Activated CD8-positive, alpha-beta memory T cell treated with anti-CD3 and anti-CD28 coated beads, Interleukin-2, amount 50 U/mL, for 4 hours (primary cell): ENCODE results near the gene FAM217B.

Source experiments
- DNase-seq: peaks from one replicate; pipeline ENCODE4 v3.0.0-alpha.2; 2020

Gene FAM217B

DNA sequence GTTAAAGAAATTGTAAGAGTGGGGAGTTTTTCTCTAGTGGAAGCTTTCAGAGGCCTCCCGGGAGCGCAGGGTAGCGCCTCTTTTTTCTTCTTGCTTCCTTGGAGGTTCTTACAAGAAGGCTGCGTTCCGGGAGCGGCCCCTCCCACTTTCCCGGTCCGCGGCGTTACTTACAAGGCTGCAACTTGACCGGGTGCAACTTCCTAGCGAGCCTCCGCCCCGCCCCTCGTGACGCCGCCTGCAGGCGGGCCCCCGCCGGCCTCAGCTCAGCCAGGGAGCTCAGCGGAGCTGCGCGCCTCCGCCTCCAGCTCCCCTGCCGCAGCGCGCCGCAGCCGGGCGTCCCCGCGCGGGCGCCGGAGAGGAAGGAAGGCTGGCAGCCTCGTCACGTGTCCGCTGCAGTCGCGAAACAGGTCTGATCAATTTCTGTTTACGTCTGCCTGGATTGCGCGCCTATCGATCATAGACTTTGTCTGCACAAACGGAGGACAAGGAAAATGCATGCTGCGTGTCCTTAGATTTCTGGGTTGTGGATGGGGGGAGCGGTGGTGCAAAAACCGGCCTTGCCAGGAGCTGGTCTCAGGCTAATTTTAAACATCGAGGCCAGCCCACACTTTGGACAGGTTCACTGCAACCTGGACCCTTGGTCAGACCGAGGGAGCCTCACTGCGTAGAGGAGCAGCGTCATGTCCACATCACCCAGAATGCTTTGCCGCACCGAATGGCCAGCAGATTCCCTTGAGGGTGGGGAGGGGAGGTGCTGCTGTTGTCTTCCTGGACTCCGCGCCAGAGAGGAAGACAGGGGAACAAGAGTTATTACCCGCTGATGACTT lies at the start of gene FAM217B, which contains the start of gene PPP1R3D:
TSS of gene FAM217B (plus strand) at position 261 of the 827 bp plus-strand sequence. CDS start 3,555 bp downstream, outside the sequence.
TSS of gene PPP1R3D (minus strand) at position 177 of the 827 bp plus-strand sequence. CDS start 374 bp downstream, outside the sequence.
- DNase-seq = peak; percentile 88

DNA sequence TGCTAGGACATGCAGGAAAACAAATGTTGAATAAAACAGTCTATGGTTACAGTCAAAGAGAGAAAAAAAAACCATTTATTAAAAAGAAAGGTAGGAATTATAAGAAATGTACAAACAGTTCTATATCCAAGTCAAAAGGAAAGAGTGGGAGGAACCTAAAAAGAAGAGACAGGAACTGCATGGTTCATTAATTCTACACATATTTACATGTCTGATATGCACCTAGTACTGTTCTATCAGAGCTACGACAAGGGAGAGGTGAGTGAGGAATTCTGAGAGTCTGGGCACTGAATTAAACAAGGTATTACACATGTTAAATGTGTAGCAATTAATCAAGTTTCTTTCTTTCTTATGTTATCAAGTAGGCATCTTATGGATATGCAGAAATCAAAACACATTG lies 48.6 kb upstream of the FAM217B start:
- DNase-seq = no peak

GRCh38 chr20:59895908-59896307 lies 44.3 kb upstream of the FAM217B start:
- no peak for DNase-seq

DNA sequence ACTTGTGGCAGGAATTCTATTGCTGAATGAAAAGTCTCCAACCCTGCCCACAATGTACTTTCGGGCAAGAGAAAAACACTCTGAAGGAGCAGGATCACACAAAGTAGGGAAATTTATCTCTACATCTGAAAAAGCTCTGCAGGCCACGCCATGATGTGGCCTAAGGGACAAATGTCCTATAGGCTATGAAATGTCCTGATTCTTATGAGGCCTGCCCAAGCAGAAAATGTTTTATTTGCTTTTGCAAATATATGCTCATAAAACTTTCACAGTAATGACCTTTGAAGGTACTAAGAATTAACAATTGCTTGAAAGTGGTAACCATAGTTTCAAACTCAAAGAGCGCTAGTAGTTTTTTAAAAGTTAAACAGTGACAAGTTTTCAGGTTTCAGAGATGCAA lies 37.7 kb upstream of the FAM217B start:
- no peak for DNase-seq

DNA sequence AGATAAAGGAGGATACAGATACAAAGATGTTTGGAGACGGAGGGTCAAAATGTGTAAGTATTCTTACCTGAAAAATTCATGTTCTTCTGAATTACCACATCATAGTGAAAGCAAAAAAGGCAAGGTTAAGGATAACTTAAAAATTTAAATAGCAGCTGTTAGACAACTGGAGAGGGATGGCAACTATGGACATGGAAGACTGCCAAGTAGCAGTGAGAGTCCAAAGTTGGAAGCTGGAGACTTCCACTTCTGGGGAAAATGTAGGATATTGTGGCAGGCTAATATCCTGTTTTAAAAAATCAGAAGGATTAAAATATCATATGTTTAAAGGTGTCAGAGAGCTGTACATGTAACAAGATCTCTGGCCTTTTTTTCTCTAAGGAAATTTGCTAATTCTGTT lies 36.6 kb upstream of the FAM217B start:
- no peak for DNase-seq

GRCh38 chr20:59908855-59909254 lies 31.3 kb upstream of the FAM217B start:
- no peak for DNase-seq

DNA sequence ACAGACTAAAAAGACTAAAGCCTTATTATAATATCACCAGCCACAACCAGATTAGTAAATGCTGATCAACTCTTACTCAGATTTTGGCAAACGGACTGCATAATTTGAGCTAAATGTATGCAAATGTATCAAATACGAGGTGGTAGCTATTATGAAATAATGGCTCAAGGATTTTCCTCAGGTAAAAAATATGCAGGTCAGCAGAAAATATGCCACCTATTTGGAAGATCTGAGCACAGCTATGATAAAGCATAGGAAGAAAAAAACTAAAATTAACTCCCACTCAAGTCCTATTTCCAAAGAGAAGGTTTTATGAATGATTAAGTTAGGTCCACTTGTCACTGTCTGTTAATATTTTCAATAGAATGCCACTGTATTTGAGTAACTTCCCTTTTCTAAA lies 29.1 kb upstream of the FAM217B start:
- no peak for DNase-seq

- DNase-seq = no peak
Measured at GRCh38 chr20:59912609-59913008, 27.6 kb upstream of the FAM217B start.

GRCh38 chr20:59920944-59921343 lies 19.2 kb upstream of the FAM217B start:
- DNase-seq = no peak

- no peak for DNase-seq
Measured at GRCh38 chr20:59923514-59923913, 16.7 kb upstream of the FAM217B start.

DNA sequence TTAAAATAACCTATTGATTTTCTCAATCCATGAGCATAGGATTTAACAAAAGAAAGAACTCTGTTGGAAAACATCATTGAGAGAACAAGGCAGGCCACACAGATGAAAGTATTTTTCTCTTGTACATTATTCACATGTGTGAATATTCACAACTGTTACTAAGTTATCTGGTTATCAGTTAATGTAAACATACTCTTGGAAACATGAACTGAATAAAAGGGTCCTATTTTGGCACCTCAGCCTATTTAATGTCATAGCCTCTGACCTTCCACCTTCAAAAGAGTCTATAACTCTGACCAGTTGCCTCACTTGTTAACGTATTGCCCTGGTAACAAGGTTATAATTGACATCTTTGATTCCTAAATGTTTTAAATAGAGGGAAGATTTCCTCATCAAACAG lies 14.8 kb upstream of the FAM217B start:
- DNase-seq = no peak

GRCh38 chr20:59925899-59926298 lies 14.3 kb upstream of the FAM217B start:
- no peak for DNase-seq

GRCh38 chr20:59931511-59932312 lies 8.5 kb upstream of the FAM217B start:
- no peak for DNase-seq

- no peak for DNase-seq
Measured at GRCh38 chr20:59932616-59933295, 7.4 kb upstream of the FAM217B start.

- DNase-seq = peak; percentile 67
Measured at GRCh38 chr20:59933296-59933848, 6.8 kb upstream of the FAM217B start, which contains the start of gene SYCP2. TSS of gene SYCP2 (minus strand) at chr20:59933637. CDS start at chr20:59922413, 11,224 bp downstream.

- DNase-seq = peak; percentile 78
Measured at GRCh38 chr20:59933849-59934585, 6.2 kb upstream of the FAM217B start.

DNA sequence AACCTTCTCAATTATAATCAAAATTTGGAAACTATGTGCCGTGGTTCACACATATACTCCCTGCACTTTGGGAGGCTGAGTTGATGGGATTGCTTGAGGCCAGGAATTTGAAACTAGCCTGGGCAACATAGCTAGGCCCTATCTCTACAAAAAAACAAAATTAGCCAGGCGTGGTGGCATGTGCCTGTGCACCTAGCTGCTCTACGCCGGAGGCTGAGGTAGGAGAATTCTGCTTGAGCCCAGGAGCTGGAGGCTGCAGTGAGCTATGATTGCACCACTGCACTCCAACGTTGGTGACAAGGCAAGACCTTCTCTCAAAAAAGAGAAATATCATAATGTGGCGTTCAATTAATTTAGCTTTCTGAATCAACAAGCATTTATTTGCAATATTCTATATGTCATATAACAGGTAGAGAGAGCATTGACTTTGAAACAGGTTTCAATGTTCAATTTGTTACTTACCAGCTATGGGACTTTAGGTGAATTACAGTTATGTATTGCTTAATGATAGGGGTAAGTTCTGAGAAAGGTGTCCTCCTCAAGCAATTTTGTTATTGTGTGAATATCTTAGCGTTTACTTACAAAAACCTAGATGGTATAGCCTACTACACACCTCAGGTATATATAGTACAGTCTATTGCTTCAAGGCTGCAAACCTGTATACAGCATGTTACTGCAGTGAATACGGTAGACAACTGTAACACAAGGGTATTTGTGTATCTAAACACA lies 4.6 kb upstream of the FAM217B start:
- no peak for DNase-seq

- no peak for DNase-seq
Measured at GRCh38 chr20:59936409-59936808, 3.8 kb upstream of the FAM217B start.

- no peak for DNase-seq
Measured at GRCh38 chr20:59937150-59937549, 3.0 kb upstream of the FAM217B start.

- no peak for DNase-seq
Measured at GRCh38 chr20:59938221-59938620, 2.0 kb upstream of the FAM217B start.

DNA sequence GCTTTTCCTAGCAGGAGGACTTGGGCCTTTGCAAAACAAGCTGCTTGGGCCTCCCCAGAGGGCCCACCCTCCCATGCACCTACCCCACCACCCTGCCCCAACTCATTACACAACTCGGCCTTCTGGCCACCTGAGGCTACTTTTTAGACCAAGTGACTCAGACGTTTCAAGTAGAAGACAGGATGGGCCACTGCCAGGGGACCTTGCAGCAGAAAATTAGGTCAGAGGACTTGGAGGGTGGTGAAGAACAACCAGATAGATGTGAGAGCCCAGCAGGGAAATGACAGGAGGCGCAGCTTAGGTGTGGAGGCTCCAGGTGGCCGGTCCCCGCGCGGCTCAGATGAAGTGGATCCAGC lies 1.5 kb upstream of the FAM217B start:
- DNase-seq = no peak
